Fibroblast of the conjunctiva (primary cell): Measurements from ENCODE around the gene BORCS5.
"Not testable (repeated sequence)": the region's sequence is repeated elsewhere in the genome, so short reads cannot be mapped to it uniquely, and the experiment has no call there.

ENCODE experiments used
- DNase-seq: peaks from one replicate; pipeline ENCODE4 v3.0.0-alpha.2; 2010; ENCODE audit warnings: low read depth

BORCS5 gene

DNA sequence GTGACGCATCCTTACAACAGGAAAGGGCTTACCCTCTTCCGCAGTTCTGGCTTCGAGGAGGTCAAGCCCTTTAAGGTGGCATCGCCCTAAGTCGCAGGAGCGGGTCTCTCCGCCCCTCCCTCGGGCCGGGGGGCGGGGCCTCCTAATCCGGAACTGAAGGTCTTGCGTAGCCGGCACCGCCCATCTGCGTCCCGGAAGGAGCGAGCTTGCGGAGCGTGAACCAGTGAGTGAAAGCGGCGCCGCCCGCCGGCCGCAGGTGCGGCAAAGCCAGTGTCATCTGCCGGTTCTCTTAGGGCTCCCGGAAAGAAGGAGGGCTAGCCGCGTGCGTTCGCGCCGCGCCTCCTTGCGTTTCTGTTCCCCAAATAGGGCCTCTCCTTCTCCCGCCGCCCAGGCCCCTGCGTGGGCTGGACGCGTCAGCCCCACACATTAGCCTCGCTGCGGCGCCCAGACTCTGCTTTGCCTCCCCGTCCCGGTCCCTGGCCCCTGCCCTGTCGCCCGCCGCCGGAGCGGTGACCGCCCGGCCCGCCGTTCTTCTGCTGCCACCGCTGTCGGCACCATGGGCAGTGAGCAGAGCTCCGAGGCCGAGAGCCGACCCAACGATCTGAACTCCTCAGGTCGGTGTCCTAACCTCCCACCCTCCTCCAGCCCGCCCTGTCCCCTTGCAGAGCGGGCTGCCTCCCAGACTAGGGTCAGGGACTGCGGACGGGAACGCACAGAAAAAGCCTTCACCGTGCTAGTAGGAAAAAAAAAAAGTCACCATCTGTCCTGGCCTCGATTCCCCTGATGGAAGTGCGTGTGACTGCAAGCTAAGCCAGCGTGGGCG, at the start of gene BORCS5:
Gene BORCS5, plus strand, starts transcription at position 183 of the 823 bp plus-strand sequence. Its CDS starts 374 bp downstream, at position 557.
- peak; percentile 89 for DNase-seq

DNA sequence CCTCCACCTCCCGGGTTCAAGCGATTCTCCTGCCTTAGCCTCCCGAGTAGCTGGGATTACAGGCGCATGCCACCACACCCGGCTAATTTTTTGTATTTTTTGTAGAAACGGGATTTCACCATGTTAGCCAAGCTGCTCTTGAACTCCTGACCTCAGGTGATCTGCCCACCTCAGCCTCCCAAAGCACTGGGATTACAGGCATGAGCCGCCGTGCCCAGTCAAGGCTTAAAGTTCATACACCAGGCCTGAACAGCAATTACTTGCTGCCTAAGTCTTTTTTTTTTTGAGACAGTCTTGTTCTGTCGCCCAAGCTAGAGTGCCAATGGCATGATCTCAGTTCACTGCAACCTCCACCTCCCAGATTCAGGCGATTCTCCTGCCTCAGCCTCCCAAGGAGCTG, 46.2 kb upstream of the BORCS5 start:
- DNase-seq: not testable (repeated sequence)

DNA sequence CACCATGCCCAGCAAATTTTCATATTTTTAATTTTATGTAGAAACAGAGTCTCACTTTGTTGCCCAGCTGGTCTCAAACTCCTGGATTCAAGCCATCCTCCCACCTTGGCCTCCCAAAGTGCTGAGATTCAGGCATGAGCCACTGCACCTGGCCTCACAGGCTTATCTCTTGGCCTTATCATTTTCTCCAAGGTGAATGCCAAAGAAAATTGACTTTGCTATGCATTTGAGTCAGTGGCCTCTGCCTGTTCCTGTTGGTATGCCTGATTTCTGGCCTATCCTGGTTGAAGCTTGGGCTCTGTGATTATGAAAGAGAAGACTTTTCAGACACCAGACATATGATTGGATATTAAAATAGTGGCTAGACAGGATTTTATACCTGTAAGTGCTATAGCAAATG, 41.0 kb upstream of the BORCS5 start:
- DNase-seq: no peak

GRCh38 chr12:12319451-12320183, 37.3 kb upstream of the BORCS5 start:
- peak; percentile 45 for DNase-seq

DNA sequence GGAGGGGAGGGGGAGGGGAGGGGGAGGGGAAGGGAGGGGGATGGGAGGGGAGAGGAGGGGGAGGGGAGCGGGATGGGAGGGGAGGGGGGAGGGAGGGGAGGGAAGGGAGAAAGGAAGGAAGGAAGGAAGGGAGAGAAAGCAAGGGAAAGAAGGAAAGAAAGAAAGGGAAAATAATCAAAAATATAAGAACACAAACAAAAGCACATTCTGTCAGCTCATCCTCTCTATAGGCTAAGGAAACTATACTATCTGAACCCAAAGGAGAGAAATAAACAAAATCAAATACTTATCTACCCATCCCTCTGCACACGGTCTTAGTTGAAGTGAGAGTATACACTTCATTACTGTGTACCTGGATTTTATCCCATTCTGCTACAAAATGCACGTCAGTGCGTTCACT, 33.8 kb upstream of the BORCS5 start:
- no peak for DNase-seq

GRCh38 chr12:12323591-12323990, 33.3 kb upstream of the BORCS5 start:
- DNase-seq: no peak

DNA sequence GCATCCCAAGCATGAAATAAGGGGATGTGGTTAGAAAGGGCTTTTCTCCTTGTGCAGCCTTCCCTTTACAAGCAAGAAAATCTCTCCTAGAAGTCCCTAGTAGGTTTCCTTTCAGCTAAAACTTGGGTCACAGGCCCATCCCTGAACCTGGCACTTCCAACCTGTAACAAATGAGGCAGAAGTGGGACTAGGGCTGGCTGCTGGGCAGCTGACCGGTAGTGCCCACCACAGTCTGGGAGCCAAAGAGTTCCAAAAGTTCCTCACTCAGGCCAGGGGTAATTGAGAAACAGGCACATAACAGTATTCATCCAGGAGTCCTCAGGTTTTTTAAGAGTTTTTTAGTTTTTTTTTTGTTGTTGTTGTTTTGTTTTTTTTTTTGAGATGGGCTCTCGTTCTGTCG, 30.6 kb upstream of the BORCS5 start:
- no peak for DNase-seq

DNA sequence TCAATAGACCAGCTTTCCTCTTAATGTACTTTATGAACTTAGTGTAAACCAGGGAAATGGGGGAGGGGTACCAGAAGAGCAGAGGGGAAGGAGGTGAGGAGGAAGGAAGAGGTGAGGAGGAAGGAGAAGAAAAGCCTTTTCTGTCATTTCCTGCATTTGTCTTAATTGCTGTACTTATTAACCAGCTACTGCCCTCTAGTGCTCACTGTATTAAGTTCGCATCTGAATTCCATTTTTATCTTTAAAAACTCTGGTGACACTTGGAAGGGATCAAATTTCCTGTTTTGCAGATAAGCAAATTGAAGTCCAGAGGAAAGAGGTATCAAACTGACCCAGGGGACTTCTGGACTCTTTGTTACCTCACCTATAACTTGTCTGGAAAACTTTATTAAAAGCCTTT, 29.1 kb upstream of the BORCS5 start:
- DNase-seq: peak; percentile 67

GRCh38 chr12:12331244-12331771, 25.6 kb upstream of the BORCS5 start:
- DNase-seq: no peak

GRCh38 chr12:12331896-12332295, 25.0 kb upstream of the BORCS5 start:
- DNase-seq: no peak

- no peak for DNase-seq
Measured at GRCh38 chr12:12333407-12334366, 23.2 kb upstream of the BORCS5 start.

DNA sequence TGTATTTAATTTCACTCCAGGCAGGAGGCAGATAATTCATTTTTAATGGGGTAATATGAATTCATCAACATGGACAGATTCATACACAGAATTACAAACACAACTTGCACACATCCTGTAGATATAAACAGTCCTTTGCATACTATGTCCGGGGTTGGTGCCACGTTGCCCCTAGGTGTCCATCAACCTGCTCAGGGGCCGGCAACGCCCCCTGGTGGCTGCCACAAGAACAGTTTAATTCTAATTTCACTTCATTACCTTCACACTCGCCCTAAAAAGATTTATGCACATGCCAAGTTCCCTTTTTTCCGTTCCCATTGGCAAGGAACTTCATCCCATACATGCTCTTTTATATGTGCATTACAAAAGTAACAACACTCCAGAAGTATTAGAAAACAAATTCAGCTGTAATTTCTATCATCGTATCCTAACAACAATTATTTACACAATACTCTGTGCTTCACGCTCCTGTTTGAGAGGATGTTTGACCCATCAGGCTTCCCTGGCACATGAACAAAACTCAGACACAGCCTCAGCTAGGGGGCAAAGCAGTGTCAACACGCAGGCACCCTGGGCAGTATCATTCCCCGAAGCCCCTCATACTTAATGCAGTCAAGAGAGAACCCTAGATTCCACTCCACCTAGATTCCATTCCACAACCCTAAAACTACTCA, 22.4 kb upstream of the BORCS5 start:
- no peak for DNase-seq

GRCh38 chr12:12336049-12336411, 20.8 kb upstream of the BORCS5 start:
- no peak for DNase-seq

DNA sequence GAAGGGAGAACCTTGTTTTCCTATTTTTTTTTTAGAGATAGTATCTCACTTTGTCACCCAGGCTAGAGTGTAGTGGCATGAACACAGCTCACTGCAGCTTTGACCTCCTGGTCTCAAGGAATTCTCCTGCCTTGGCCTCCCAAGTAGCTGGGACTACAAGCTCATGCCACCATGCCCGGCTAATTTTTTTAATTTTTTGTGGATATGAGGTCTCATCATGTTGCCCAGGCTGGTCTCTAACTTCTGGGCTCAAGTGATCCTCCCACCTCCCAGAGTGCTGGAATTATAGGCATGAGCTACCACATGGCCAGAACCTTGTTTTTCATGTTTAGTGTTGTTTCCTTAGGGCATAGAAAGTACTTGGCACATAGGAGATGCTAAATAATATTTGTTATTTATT, 20.4 kb upstream of the BORCS5 start:
- no peak for DNase-seq

DNA sequence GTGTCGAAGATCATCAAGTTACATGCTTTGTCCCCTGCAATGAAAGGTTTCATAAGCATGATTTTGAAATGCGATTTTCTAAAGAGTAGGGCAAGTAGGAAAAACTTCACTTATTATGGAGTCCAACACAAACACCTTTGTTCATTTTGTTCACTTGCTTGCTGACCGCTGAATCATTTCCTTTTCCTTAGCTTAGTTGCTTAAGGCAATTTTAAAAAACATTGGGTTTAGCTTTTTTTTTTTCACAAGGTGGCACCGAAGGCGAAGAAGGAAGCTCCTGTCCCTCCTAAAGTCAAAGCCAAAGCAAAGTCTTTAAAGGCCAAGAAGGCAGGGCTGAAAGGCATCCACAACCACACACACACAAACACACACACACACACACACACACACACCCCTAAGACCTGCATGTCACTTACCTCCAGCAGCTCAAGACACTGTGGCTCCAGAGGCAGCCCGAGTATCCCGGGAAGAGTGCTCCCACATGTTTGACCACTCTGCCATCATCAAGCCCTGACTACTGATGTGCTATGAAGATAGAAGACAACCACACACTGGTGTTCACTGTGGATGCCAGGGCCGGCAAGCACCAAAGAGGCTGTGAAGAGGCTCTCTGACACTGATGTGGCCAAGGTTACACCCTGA, 18.2 kb upstream of the BORCS5 start:
- no peak for DNase-seq

GRCh38 chr12:12349711-12350665, 6.9 kb upstream of the BORCS5 start, which contains the start of gene MANSC1:
Gene MANSC1 (minus strand): TSS chr12:12350242. CDS start chr12:12343314, 6,928 bp downstream.
- no peak for DNase-seq

GRCh38 chr12:12350868-12351463, 5.9 kb upstream of the BORCS5 start:
- DNase-seq: no peak

GRCh38 chr12:12351468-12352185, 5.3 kb upstream of the BORCS5 start:
- not testable (repeated sequence) for DNase-seq

DNA sequence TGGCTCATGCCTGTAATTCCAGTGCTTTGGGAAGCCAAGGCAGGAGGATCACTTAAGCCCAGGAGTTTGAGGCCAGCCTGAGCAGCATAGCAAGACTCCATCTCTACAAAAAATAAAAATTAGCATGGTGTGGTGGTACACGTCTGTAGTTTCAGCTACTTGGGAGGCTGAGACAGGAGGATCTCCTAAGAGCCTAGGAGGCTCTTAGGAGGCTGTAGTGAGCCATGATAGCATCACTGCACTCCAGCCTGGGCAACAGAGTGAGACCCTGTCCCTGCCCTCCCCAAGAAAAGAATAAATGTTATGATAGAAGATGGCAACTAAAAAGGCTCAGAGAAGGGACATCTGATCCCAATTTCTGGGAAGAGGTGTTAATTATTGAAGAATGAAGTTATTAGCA, 3.6 kb upstream of the BORCS5 start:
- DNase-seq: no peak
